H54 (cell line): ENCODE results near the gene KCNG2.

ENCODE experiments used
- DNase-seq: peaks from one replicate; pipeline ENCODE4 v3.0.0; 2011; ENCODE audit warnings: low spot score, mixed read lengths; ENCODE audit not compliant: insufficient read length
- FAIRE-seq: peaks from 3 replicates; lab custom pipeline; 2011; peaks lifted over from hg19 to GRCh38; lab: Jason Lieb, UNC
- POLR2A ChIP-seq: IDR thresholded peaks from 2 replicates; pipeline ENCODE4 v1.6.1; 2011; ENCODE audit warnings: low read depth, mild to moderate bottlenecking, low read length

KCNG2 gene

GRCh38 chr18:79916546-79917168, 118.9 kb downstream of the KCNG2 start:
- FAIRE-seq = no peak
- no peak for DNase-seq
- no peak for TF ChIP-seq POLR2A

- DNase-seq (no peak), FAIRE-seq (no peak)
- no peak for TF ChIP-seq POLR2A
These were observed 119.6 kb downstream of the KCNG2 start for GRCh38 chr18:79917169-79917852.

- FAIRE-seq = no peak
- no peak for TF ChIP-seq POLR2A
These were observed 120.3 kb downstream of the KCNG2 start for GRCh38 chr18:79917853-79918614.

GRCh38 chr18:79918615-79919011, 120.9 kb downstream of the KCNG2 start:
- DNase-seq = no peak
- no peak for TF ChIP-seq POLR2A
- FAIRE-seq = no peak

More at GRCh38 chr18:79917853-79918614, 120.3 kb downstream of the KCNG2 start:
- DNase-seq = no peak

- no peak for DNase-seq
- no peak for TF ChIP-seq POLR2A
- no peak for FAIRE-seq
These were observed 121.4 kb downstream of the KCNG2 start for GRCh38 chr18:79919089-79919488.

GRCh38 chr18:79921984-79922965, 124.5 kb downstream of the KCNG2 start:
- TF ChIP-seq POLR2A = no peak
- DNase-seq (no peak), FAIRE-seq (no peak)

GRCh38 chr18:79922971-79923411, 125.3 kb downstream of the KCNG2 start:
- no peak for TF ChIP-seq POLR2A
- no peak for DNase-seq
- no peak for FAIRE-seq

- TF ChIP-seq POLR2A = no peak
- FAIRE-seq = no peak
These were observed 126.3 kb downstream of the KCNG2 start for GRCh38 chr18:79923896-79924585.

GRCh38 chr18:79924814-79925731, 127.3 kb downstream of the KCNG2 start:
- TF ChIP-seq POLR2A = no peak
- FAIRE-seq = no peak
- no peak for DNase-seq

More at GRCh38 chr18:79923896-79924585, 126.3 kb downstream of the KCNG2 start:
- no peak for DNase-seq

GRCh38 chr18:79926306-79926705, 128.6 kb downstream of the KCNG2 start:
- DNase-seq (no peak), FAIRE-seq (no peak)
- no peak for TF ChIP-seq POLR2A

- TF ChIP-seq POLR2A = no peak
- no peak for DNase-seq
- no peak for FAIRE-seq
These were observed 129.2 kb downstream of the KCNG2 start for GRCh38 chr18:79926715-79927606.
